Transverse colon (tissue), 4 donors: Measurements from ENCODE around the gene SBF2. TPM values are rescaled to one million over a fixed set of nuclear protein-coding genes. Genes with fewer than 3 reads are reported as not detected.

Experiments used
- DNase-seq: peaks from one replicate; pipeline ENCODE4 v3.0.0-alpha.2; 2019
- H3K27ac ChIP-seq, 4 donors: fragments of 200-600 bp; sonication (generic); 2 replicates each; pipeline ENCODE4 v1.5.1; 2016 to 2018; ENCODE audit warnings: inconsistent platforms in 4 of 4
- H3K27me3 ChIP-seq: fragments of 200-600 bp; sonication (generic); 2 replicates; pipeline ENCODE4 v1.5.1; 2017; ENCODE audit warnings: inconsistent platforms
- H3K36me3 ChIP-seq, 4 donors: fragments of 200-600 bp; sonication (generic); 2 replicates each; pipeline ENCODE4 v1.5.1; 2017 to 2019; ENCODE audit warnings: inconsistent platforms in 4 of 4
- H3K4me1 ChIP-seq, 4 donors: fragments of 200-600 bp; sonication (generic); 2 replicates each; pipeline ENCODE4 v1.5.1; 2017 to 2020; ENCODE audit warnings: inconsistent platforms in 4 of 4
- H3K4me3 ChIP-seq, 4 donors: fragments of 200-600 bp; sonication (generic); 1 replicate in 1 of 4; 2 replicates in 3 of 4; pipeline versions ENCODE4 v1.5.1 to v1.6.1; 2017 to 2019; ENCODE audit warnings: inconsistent platforms in 4 of 4
- H3K9me3 ChIP-seq, 2 donors: fragments of 200-600 bp; sonication (generic); 2 replicates each; pipeline ENCODE4 v1.5.1; 2017 to 2019; ENCODE audit warnings: inconsistent platforms in 2 of 2
- CTCF ChIP-seq, 5 experiments: fragments of 200-600 bp in 3 of 5; fragments of 450-650 bp in 2 of 5; sonication (generic) in 3 of 5; IDR thresholded peaks; 1 replicate in 2 of 5; 2 replicates in 3 of 5; pipeline ENCODE4 v1.5.1; 2016 to 2017; ENCODE audit warnings: antibody characterized with exemption in 5 of 5, inconsistent platforms in 3 of 5, mild to moderate bottlenecking in 2 of 5, moderate library complexity in 1 of 5
- EP300 ChIP-seq: sonication (generic); formaldehyde crosslinking; IDR thresholded peaks from one replicate; pipeline ENCODE4 v1.6.1; 2017; ENCODE audit warnings: antibody characterized with exemption, low read depth
- POLR2A ChIP-seq: fragments of 450-650 bp; IDR thresholded peaks from one replicate; pipeline ENCODE4 v1.6.1; 2016; ENCODE audit warnings: antibody characterized with exemption, mild to moderate bottlenecking, moderate library complexity
- POLR2AphosphoS5 ChIP-seq, 3 donors: sonication (generic); formaldehyde crosslinking; IDR thresholded peaks; one replicate each; pipeline ENCODE4 v1.6.1; 2016; ENCODE audit warnings: antibody characterized with exemption in 3 of 3
- WGBS, 2 donors: methylation state at CpG; one replicate each; pipeline ENCODE4 v1.1.5; 2018; ENCODE audit warnings: low coverage in 1 of 2; 5-methylcytosine and 5-hydroxymethylcytosine counted together
- in situ Hi-C, 4 donors: fragments of 200-750 bp; cut with MboI; loops; one replicate each; pipeline versions ENCODE4 v1.15.0 to v1.15.1; 2017; ENCODE audit warnings: low sequenced_read_pairs in 3 of 4, low pct_ligation_motif_present in 1 of 4, low pct_unique_long_range_greater_than_20kb in 1 of 4
- intact Hi-C: fragments of 100-400 bp; cut with DNase I; formaldehyde crosslinking; loops from one replicate; pipeline ENCODE4 v1.15.1; 2023; ENCODE audit warnings: low total_unique reads
- total RNA-seq, 4 donors: library from RNA; depleted of rRNA; stranded (reverse); fragments of >200 nt; gene quantifications; one replicate each; pipeline ENCODE4 v1.1.0, GENCODE V29; 2016

SBF2 gene
- total RNA-seq, 4 donors from 2014 or later, result 46.4 to 71.0 (median 54.8) TPM

GRCh38 chr11:9787260-9787659, 506.8 kb downstream of the SBF2 start:
- Histone ChIP-seq H3K27ac (no peak overlapping the region), H3K9me3 (no peaks in the 10 kb centered on the region), H3K4me1 (peaks cover 0 to 6% (median 0%) of the 10 kb centered on the region in 4 donors), H3K4me3 (no peak overlapping the region), H3K27me3 (no peaks in the 10 kb centered on the region), H3K36me3 (peaks cover 0 to 19% (median 0%) of the 10 kb centered on the region in 4 donors)
- in situ Hi-C loops, result no loop called here
- no peak for TF ChIP-seq POLR2AphosphoS5 (IDR thresholded peaks at IDR 0.05)
- TF ChIP-seq CTCF (IDR thresholded peaks at IDR 0.05), result no peak
- no peak for TF ChIP-seq EP300
- no peak for TF ChIP-seq POLR2A
- intact Hi-C loops, result no loop called here
- no peak for DNase-seq
- 60 to 89% methylated on average over 2 to 5 of the region's 5 CpGs for WGBS, 2 donors

- in situ Hi-C loops, result no loop called here
- Histone ChIP-seq H3K27ac (no peak overlapping the region), H3K36me3 (peaks cover 0 to 39% (median 8%) of the 10 kb centered on the region in 4 donors), H3K27me3 (no peaks in the 10 kb centered on the region), H3K4me1 (peaks cover 0 to 6% (median 0%) of the 10 kb centered on the region in 4 donors), H3K9me3 (no peaks in the 10 kb centered on the region), H3K4me3 (no peak overlapping the region)
- 54 to 89% methylated on average over 2 to 6 of the region's 6 CpGs for WGBS, 2 donors
- intact Hi-C loops, result no loop called here
- DNase-seq, result no peak
- TF ChIP-seq POLR2A (no peak), EP300 (no peak), POLR2AphosphoS5 (IDR thresholded peaks at IDR 0.05) (no peak), CTCF (IDR thresholded peaks at IDR 0.05) (no peak)
These were observed 509.3 kb downstream of the SBF2 start for GRCh38 chr11:9784602-9785315.

GRCh38 chr11:9783986-9784385, 510.0 kb downstream of the SBF2 start:
- TF ChIP-seq POLR2A (no peak), CTCF (IDR thresholded peaks at IDR 0.05) (no peak), EP300 (no peak), POLR2AphosphoS5 (IDR thresholded peaks at IDR 0.05) (no peak)
- intact Hi-C loops (no loop called here), in situ Hi-C loops (no loop called here)
- Histone ChIP-seq H3K4me3 (no peak overlapping the region), H3K27ac (no peak overlapping the region), H3K9me3 (no peaks in the 10 kb centered on the region), H3K36me3 (peaks cover 0 to 45% (median 9%) of the 10 kb centered on the region in 4 donors), H3K4me1 (peaks cover 0 to 6% (median 0%) of the 10 kb centered on the region in 4 donors), H3K27me3 (no peaks in the 10 kb centered on the region)
- DNase-seq, result no peak
- WGBS, 2 donors, result 87 to 91% methylated on average over 1 to 2 of the region's 2 CpGs

GRCh38 chr11:9780929-9781328, 513.1 kb downstream of the SBF2 start:
- WGBS, 2 donors, result 92 to 100% methylated on average over 3 to 4 of the region's 4 CpGs
- H3K4me3 ChIP-seq, result no peak overlapping the region
- in situ Hi-C loops, result no loop called here
- no peaks in the 10 kb centered on the region for H3K4me1 ChIP-seq
- no peaks in the 10 kb centered on the region for H3K9me3 ChIP-seq
- intact Hi-C loops, result no loop called here
- no peak for DNase-seq
- no peaks in the 10 kb centered on the region for H3K27me3 ChIP-seq
- H3K27ac ChIP-seq, result no peak overlapping the region
- peaks cover 0 to 46% (median 9%) of the 10 kb centered on the region in 4 donors for H3K36me3 ChIP-seq
- TF ChIP-seq POLR2A (no peak), EP300 (no peak), POLR2AphosphoS5 (IDR thresholded peaks at IDR 0.05) (no peak), CTCF (IDR thresholded peaks at IDR 0.05) (no peak)
